ENCODE data around the gene KLHL21.

KLHL21 gene

GRCh38 chr1:6554031-6554906, 48.4 kb downstream of the KLHL21 start, which contains the start of gene NOL9:
Gene NOL9 (minus strand): TSS chr1:6554513. CDS start chr1:6554502, 11 bp downstream.
- DNase-seq (ENCODE audit: low spot score), result peak; percentile 90

DNA sequence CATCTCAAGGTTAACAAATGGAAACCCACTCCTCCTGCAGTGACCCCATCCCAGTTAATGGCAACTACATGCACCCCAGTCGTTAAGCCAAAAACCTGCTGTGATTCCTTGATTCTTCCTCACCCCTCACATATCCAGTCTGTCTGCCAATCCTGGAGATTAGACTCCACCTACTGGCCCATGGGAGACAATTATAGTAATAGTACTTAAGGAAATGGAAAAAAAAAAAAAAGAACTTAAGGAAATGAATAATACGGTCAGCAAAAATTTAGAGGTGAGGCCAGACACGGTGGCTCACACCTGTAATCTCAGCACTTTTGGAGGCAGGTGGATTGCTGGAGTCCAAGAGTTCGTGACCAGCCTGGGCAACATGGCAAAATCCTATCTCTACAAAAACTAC, 55.4 kb downstream of the KLHL21 start:
- DNase-seq (ENCODE audit: low spot score), result no peak

DNA sequence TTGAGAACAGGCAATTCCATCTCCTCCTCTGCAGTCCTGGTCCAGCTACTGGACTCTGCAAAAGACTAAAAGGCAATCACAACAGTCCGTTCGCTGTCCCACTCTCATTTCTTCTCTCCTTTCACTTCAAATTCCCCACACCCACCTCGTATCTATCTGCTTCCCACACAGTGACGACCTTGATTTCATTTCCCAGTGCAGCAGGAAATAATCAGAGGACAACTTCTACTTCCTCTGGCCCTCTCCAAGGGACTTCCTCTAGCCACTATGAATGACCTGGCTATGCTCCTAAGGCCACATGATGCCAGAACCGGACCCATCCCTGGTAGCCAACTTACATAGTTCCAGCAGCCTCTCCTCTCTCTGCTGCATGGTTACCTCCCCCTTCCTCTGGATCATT, 56.3 kb downstream of the KLHL21 start:
- no peak for DNase-seq (ENCODE audit: low spot score)

DNA sequence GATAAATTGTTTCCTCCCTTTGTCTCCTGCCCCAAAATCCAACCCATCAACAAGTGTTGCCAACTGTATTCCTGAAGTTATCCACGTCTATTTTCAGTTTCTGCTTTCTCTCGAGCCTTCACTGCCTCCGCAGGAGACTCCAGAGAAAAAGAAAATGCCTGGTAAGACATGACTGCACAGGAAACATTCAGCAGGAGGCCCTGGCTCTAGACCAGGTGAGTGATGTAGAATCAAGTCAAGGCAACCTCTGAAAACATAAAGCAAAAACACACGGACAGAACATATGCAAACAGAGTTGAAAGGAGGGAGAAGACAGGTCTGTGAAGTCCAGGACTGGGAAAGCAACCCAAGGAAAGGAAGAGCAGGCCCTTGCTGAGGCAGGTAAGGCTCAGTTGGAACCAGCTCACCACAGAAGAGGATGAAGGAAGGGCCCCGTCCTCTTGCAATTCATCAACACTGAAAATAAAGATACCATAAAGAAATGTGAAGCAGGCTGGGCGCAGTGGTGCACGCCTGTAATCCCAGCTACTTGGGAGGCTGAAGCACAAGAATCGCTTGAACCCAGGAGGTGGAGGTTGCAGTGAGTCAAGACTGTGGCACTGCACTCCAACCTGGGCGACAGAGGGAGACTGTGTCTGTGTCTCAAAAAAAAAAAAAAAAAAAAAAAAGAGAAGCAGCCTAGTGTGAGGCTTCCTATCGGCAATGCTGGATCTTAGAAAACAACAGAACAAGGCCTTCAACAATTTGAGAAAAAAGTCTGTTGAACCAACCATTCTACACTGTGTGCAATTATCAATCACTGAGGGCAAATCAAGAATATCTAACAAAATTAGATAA, 57.2 kb downstream of the KLHL21 start:
- DNase-seq (ENCODE audit: low spot score), result no peak

DNA sequence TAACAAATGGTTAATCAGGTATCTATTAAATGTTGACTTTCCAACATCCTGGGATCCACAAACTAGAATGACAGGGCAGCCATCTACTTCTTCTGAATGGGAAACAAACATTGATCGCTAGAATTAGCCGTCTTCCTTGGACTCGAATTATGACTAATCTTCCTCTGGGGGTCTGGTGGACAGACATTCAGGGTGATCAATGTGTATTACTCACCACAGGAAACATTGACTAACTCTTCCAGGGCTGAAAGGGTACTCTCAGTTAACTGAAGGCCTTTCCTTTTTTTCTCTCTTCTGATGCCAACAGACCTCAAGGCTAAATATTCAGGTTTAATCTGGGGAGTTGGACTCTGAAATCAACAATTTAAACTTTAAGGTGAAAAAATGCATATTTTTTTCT, 57.8 kb downstream of the KLHL21 start:
- DNase-seq (ENCODE audit: low spot score), result peak; percentile 43

Measured in COLO829 (cell line).